GM19193 (cell line): ENCODE measurements around the gene BCAS3.

ENCODE experiments used
- POLR2A ChIP-seq: IDR thresholded peaks from 4 replicates; pipeline ENCODE4 v1.6.1; 2011; ENCODE audit not compliant: insufficient read depth, insufficient read length; ENCODE audit errors: extremely low read depth

The BCAS3 gene

DNA sequence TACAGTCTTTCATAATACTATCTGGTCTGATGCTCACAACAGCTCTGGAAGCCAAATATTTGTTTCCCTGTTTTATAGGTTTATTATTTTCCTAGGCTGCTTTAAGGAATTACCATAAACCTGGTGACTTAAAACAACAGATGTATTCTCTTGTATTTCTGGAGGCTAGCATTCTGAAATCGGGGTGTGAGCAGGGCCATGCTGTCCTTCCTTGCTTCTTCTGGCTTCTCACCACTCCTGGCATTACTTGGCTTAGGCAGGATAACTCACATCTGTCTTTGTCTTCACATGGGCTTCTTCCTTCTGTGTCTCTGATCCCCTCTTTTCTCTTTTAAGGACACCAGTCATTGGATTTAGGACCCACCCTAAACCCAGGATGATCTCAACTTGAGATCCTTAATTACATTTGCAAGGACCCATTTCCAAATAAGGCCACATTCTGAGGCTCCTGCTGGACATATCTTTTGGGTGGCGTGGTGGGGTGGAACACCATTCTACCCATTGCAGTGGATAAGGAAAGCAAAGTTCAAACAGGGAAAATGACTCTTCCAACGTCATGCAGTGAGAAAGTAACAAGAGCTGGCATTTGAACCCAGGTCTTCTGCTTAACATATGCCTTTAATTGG, 682.8 kb downstream of the BCAS3 start:
- no peak for TF ChIP-seq POLR2A

DNA sequence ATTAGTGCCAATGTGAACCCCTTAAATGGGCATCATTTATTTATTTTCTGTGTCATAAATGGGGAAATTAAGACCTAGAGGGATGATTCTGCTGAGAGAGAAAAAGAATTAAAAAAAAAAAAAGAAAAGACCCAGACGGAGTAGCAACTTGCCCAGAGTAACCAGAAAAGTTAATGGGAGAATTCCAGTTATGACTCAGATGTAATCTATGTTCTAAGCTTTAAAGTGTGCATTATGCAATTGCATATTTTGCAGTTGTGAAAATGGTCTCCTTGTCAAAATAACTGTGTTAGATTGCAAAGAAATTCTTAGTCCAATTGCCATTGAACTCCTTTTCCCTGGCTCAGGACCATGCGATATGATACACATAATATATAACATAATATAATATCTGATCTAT, 683.4 kb downstream of the BCAS3 start:
- TF ChIP-seq POLR2A, result no peak

DNA sequence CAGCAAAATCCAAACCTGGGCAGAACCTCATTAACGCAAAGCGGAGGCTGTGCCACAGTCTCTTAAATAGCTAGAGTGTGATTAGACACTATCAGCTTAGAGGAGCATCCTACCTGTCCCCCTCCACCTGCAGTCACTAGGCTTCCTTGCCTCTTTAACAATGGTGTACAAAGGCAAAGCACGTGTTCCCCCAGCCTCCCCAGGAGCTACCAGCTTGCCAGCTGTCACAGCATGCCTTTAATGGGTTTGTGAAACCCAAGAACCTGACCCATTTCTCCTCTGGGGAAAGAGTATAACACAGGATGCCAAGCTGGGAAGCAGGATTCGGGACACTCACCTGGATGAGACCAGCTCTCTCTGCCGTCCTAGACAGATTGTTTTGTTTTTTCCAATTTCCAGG, 684.7 kb downstream of the BCAS3 start:
- no peak for TF ChIP-seq POLR2A

DNA sequence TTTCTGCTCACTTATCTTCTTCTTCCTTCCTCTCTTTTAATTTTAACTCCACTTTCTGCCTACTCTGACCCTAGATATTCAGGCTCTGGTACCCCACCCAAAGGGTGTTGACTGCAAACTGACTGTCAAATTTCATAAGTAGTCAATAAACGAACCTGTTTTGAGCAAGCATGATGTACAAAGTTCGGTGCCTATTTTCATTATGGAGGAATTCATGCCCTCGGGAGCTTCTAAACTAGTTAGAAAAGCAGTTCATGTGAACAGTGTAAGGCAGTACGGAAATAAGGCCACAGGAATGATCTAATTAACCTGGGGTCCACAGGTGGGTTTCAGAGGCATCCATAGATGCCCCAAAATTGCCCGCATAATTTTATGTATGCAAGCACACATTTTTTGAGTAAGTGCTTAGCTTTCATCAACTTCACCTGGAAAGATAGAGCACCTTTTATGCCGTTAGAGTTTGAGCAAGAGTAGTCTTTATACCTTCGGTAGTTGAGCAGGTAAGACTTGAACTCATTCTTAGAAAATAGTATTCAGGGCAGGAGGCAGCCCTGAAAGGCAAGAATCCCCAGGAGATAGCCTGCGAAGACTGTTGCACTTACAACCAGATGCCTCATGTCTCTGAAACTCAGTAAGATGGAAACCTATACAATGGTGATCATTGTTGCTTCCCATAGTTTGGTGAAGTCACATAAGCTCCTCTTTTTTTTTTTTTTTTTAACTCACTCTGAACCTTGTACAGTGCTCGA, 685.4 kb downstream of the BCAS3 start:
- TF ChIP-seq POLR2A, result no peak

DNA sequence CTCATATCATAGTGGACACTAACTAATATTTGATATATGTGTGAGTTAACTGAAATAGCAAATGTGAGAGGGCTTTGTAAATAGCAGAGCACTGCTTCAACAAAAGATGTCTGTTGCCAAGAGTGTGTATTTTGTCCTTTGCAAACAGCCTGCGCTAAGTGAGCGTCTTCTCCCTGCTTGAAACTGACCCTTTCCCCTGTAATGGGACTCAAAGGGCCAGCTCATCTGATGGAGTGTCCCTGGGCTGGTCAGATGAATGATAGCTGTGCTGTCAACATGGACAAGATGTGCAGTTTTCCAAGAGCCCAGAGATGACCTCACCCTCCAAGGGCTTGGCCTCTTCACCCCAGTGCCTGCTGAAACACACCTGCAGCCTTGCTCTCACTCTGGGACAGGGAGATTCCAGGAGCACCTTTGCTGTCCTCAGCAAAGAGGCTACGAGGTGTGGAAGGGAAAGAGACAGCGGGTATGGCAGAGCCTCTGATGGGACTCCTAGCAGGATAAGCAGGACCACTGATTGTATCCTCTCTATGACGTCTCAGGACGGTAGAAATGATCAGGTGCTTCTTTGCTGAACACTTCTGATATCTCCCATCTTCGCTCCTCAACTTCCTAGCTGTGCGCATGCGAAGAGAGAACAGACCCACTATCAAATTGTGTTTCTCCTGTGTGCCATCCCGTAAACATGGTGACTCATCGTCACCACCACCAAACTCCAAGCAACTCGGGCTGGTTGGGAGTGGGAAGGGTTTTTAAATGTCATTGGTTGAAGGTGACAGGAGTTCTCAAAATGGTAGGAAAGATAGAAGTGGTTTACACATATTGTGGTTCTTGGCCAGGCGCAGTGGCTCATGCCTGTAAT, 686.2 kb downstream of the BCAS3 start:
- no peak for TF ChIP-seq POLR2A

DNA sequence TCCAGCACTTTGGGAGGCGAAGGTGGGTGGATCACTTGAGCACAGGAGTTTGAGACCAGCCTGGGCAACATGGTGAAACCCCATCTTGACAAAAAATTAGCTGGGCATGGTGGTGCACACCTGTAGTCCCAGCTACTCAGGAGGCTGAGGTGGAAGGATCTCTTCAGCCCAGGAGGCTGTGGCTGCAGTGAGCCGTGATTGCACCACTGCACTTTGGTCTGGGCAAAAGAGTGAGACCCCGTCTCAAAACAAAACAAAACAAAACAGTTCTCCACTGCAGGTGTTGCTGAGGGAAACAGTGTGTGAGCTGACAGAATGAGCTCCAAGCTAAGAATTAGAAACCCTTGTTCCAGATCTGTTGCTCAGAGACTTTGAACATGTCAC, 686.8 kb downstream of the BCAS3 start:
- TF ChIP-seq POLR2A, result no peak

DNA sequence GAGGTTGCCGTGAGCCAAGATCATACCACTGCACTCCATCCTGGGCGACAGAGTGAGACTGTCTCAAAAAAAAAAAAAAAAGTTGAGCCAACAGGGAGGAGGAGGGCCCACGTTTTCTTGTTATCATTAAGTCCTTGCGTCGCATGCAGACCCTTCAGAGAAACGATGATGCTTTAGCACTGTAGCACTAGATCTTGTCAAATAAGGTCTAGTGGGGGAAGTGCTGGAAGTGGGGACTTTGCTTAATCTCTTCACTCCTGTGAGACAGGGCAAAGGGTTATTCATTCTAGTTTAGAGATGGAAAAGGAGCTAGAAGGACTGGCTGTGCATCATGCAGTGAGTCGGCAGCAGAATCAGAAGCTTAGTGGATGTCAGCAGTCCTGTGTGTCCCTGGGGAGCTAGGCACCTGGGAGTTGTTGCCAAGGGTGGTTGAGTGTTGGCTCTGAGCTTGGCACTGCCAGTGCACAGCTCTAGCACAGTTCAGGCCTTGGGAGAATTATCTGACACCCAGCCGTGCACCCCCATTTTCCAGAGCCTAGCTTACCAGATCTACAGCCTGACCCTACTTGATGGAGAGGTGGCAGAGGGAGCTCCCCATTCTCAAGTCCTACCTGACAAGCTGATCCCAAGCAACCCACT, 688.5 kb downstream of the BCAS3 start:
- TF ChIP-seq POLR2A, result no peak

DNA sequence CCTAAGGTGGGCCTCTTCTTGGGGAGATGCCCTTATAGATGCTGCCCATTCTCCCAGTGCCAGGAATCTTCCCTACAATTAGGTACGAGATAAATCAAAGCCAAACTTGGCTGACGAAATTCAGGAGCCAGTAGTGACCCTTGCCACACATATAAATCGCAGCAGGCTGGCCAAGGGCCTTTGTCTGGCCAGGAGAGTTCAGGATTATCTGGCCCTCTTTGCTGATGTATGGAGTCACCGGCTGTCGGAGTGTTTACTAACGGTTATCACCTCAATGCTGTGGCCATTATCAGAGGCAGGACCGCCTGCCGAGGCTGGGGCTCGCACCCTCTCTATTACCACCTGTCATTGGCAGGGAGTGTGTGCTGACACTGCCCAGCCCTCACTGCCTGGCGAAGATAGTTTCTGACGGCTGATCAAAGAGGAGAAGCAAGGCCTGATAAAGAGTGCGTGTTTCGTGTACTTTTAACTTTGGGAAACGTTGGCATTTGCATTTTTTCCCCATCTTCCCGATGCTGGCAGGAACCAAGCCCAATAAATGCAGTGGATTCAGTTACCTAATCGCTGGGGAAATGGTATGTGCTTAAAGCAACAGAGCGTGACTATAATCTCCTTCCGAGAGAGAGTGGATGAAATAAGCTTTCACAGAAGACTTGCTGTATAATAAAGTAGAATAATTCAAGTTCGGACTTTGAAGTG, 689.2 kb downstream of the BCAS3 start:
- no peak for TF ChIP-seq POLR2A

DNA sequence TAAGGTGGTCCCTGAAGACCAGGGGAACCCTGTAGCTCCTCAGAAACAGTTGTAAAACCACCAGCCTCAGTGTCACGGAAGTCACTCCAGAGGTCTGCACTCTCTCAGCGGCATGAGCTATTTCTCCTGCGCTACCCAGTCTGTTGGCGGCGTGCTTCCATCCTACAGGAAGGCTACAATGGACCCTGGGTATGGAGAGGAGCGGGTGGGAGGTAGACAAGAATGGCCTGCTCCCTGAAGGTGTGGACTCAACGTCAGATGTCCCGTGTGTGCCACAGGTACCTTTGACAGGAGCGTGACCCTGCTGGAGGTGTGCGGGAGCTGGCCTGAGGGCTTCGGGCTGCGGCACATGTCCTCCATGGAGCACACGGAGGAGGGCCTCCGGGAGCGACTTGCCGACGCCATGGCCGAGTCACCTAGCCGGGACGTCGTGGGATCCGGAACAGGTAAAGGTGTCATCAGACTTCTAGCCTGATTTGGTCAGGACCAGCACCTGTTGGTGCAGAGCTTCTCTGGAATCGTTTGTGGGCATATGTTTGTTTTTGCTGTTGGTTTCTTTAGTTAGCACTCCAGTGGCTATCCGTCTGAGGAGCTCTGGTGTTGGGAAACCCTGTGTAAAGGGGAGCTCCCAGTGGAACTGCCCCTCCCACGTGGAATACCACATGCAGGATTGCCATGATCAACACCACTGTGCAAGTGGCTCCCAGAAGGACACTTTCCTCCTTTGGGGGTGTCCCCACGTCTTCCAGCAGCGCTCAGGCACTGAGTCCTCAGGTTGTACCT, 690.6 kb downstream of the BCAS3 start:
- no peak for TF ChIP-seq POLR2A

DNA sequence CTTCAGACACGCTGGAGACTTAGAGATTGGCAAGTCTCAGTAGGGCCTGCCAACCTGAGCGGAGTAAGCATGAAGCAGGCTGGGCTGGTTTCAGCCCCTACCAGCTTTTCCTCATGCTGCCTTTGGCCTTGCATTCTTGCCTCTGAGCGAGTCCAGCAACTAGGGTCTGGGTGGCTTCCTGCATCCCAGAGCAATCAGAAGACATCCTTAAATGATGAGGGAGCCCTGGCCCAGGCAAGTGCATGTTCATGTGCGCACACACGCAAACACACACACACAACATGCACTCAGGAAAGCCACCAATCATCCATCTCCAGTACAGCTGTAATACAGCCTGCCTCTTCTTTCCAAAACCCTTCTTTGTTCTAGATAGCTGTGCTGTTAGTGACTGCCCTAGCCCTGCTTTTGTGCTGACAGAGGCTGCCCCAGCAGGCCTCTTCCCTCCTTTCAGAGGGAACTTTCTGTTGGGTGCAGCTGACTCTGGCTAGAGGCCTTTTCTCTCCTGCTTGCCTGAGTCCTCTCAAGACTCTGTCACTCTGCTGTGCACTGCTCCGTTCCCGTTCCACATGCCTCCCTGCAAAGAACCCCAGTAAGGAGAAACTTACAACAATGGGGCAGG, 691.3 kb downstream of the BCAS3 start:
- TF ChIP-seq POLR2A, result no peak

DNA sequence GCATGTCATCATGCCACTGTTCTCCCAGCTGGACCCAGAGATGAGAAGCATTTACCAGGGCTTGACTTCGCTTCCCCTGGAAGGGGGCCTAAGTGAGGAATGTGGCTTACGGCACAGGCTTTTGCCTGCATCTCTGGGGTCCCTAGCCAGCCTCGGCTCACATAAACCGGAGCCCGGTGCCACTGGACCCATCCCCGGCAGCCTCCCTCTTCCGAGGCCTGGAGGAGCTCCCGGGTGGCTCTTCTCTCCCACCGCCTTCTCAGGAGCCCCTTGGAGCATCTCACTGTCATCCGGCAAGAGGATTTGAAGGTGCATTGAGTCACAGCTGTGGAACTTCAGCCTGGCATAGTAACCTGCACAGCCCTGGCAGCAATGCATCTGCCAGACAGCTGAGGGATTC, 692.1 kb downstream of the BCAS3 start:
- TF ChIP-seq POLR2A, result no peak

DNA sequence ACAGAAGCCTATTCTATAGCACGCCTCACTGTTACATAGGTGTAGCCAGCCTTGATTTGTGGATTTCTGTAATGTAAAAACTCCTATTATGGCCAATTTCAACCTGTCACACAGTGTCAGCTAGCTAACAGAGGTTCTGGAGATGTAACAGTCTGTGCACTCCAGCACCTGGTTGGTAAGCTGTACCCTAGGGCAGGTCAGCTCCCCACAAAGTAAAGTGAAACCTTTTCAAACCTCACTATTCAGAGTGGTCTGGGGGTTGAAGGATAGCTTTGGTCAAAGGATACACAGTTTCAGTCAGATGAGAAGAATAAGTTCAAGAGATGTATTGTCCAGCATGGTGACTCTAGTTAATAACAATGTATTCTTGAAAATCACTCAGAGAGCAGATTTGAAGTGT, 693.5 kb downstream of the BCAS3 start:
- no peak for TF ChIP-seq POLR2A

DNA sequence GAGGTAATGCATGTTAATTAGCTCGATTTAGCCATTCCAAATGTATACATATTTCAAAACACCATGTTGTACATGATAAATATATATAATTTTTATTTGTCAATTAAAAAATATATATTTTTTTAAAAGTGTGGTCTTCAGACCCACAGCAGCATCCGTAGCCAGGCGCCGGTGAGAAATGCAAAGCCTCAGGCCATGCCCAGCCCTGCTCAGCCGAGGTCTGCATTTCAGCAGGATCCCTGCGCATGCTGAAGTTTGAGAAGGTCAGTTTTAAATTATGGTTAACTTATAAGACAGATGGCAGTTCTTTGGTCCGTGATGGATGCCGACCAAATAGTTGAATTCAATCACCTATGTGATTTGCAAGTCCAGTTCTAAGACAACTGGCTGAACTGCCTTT, 694.0 kb downstream of the BCAS3 start:
- no peak for TF ChIP-seq POLR2A
